ENCODE data around the gene CCDC137.

CCDC137 gene

GRCh38 chr17:81714412-81715106, 48.0 kb downstream of the CCDC137 start:
- TF ChIP-seq CTCF (IDR thresholded peaks at IDR 0.05; ENCODE audit: extremely low read depth, missing control alignments) = no peak
- DNase-seq (ENCODE audit: low spot score) = no peak

GRCh38 chr17:81715107-81715871, 48.8 kb downstream of the CCDC137 start:
- DNase-seq (ENCODE audit: low spot score) = no peak
- TF ChIP-seq CTCF (IDR thresholded peaks at IDR 0.05; ENCODE audit: extremely low read depth, missing control alignments) = no peak

GRCh38 chr17:81715872-81716673, 49.5 kb downstream of the CCDC137 start:
- TF ChIP-seq CTCF (IDR thresholded peaks at IDR 0.05; ENCODE audit: extremely low read depth, missing control alignments) = no peak

GRCh38 chr17:81716674-81716996, 50.1 kb downstream of the CCDC137 start:
- DNase-seq (ENCODE audit: low spot score) = no peak
- no peak for TF ChIP-seq CTCF (IDR thresholded peaks at IDR 0.05; ENCODE audit: extremely low read depth, missing control alignments)

More at GRCh38 chr17:81715872-81716673, 49.5 kb downstream of the CCDC137 start:
- DNase-seq (ENCODE audit: low spot score) = no peak

- no peak for TF ChIP-seq CTCF (IDR thresholded peaks at IDR 0.05; ENCODE audit: extremely low read depth, missing control alignments)
- no peak for DNase-seq (ENCODE audit: low spot score)
Measured at GRCh38 chr17:81717049-81717765, 50.7 kb downstream of the CCDC137 start.

- TF ChIP-seq CTCF (IDR thresholded peaks at IDR 0.05; ENCODE audit: extremely low read depth, missing control alignments) = no peak
- DNase-seq (ENCODE audit: low spot score) = no peak
Measured at GRCh38 chr17:81717766-81718089, 51.2 kb downstream of the CCDC137 start.

All from GM20000 (cell line).